GM21381 (cell line): ENCODE measurements around the gene EPB41L3.
"Not testable (repeated sequence)": the region's sequence is repeated elsewhere in the genome, so short reads cannot be mapped to it uniquely, and the experiment has no call there.

Experiments used
- ATAC-seq: cut with Tn5 transposase; IDR thresholded peaks from one replicate; pipeline ENCODE4 v1.9.1; 2021; ENCODE audit warnings: mild to moderate bottlenecking, moderate library complexity; ENCODE audit not compliant: unreplicated experiment

The EPB41L3 gene

GRCh38 chr18:5500158-5500939 is 43.4 kb downstream of the EPB41L3 start:
- ATAC-seq = no peak

DNA sequence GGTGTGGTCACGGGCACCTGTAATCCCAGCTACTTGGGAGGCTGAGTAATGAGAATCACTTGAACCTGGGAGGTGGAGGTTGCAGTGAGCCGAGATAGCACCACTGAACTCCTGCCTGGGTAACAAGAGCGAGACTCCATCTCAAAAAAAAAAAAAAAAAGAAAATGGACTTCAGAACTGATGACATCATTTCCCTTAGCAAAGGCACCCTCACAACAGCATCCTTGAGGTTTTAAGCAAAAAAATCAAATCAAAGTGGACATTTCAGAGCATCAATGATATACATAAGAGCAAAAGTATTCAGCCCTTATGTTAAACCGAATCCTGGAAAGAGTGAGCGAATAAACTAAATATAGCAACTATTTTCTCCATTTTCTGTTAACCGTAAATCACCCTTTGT is 45.3 kb downstream of the EPB41L3 start:
- ATAC-seq = no peak

- no peak for ATAC-seq
Observed at GRCh38 chr18:5496305-5496704, 47.5 kb downstream of the EPB41L3 start.

DNA sequence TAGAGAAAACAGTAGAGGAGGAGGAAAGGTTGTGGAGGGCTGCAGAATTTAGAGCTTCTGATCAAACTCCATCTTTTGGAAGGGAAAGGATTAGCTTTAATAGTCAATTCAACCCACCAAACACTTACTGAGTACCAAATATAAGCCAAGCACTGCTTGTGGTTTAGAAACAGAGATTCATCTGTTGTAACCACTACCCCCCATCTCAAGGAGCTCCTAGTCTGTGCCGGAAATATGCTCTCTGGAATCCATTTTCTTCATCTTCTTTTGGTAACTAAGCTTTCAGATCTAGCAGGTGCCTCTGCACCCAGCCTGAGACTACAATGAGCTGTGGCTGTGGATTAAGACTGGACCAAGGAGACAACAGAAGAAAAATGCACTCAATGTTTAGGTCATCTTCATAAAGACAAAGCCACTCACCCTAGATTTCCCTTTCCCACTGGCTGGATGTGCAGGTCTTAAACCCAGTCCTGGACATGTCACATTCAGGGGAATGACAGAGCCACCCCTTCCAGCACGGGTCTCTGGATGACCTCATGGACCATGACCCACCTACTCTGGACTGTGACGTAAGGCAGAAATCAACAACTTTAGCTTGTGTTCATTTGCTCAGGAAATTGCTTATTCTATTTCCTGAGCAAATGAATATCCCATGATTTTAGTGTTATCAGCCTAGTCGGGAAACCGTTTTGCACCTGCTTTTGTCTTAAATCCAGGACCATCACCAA is 52.9 kb downstream of the EPB41L3 start:
- no peak for ATAC-seq

GRCh38 chr18:5488844-5489243 is 55.0 kb downstream of the EPB41L3 start:
- ATAC-seq = no peak

DNA sequence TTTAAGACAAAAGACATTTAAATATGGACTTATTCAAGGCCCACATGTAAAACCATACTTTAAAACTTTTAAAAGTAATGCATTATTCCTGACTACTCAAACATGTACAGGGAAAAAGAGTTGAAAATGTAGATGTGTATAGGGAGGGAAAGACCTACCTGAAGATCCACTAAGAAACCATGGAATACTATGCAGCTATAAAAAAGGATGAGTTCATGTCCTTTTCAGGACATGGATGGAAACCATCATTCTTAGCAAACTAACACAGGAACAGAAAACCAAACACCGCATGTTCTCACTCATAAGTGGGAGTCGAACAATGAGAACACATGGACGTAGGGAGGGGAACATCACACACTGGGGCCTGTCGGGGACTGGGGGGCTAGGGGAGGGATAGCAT is 55.8 kb downstream of the EPB41L3 start:
- ATAC-seq = not testable (repeated sequence)

DNA sequence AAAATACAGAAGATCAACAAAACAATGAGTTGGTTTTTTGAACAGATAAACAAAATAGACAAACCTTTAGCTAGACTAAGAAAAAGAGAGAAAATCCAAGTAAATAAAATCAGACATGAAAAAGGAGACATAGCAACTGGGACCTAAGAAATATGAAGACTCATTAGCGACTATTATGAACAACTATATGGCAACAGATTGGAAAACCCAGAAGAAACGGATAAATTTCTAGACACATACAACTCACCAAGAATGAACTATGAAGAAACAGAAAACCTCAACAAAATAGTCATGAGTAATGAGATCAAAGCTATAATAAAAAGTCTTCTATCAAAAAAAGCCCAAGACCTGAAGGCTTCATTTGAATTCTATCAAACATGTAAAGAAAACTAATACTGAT is 59.3 kb downstream of the EPB41L3 start:
- ATAC-seq = no peak

DNA sequence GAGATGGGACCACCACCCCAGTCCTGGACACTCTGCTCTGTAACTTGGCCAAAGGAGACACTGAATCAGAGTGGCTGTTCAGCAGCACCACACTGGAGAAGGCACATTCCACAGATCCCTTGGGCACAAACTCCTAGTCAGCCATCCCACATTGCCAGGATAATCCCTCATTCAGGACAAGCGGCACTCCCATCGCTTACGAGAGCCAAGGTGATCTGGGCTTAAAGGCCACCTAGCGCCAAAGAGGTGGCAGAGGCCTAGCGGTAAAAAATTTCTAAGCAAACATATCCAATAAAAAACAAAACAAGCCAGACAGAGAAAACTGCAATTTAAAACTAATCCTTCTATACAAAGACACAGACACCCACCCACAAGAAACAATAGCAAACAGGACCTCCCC is 62.2 kb downstream of the EPB41L3 start:
- ATAC-seq = no peak

DNA sequence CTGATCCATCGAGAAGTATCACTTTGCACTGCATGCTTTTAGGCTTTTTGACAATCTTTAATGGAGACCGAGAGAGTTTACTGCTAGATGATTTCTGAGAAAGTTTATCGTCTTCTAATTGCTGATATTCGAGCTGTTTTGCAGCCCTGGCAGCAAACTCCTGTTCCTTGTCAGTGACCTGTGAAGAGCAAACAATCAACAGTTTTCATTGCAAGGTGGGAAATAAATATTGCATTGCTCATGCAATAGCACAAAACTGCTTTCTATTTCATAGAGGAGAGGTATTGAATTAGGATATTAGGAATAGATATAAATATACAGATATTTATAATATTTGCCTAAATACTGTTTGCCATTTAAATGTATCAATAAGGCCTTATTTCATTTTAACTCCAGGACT is 65.5 kb downstream of the EPB41L3 start:
- no peak for ATAC-seq

DNA sequence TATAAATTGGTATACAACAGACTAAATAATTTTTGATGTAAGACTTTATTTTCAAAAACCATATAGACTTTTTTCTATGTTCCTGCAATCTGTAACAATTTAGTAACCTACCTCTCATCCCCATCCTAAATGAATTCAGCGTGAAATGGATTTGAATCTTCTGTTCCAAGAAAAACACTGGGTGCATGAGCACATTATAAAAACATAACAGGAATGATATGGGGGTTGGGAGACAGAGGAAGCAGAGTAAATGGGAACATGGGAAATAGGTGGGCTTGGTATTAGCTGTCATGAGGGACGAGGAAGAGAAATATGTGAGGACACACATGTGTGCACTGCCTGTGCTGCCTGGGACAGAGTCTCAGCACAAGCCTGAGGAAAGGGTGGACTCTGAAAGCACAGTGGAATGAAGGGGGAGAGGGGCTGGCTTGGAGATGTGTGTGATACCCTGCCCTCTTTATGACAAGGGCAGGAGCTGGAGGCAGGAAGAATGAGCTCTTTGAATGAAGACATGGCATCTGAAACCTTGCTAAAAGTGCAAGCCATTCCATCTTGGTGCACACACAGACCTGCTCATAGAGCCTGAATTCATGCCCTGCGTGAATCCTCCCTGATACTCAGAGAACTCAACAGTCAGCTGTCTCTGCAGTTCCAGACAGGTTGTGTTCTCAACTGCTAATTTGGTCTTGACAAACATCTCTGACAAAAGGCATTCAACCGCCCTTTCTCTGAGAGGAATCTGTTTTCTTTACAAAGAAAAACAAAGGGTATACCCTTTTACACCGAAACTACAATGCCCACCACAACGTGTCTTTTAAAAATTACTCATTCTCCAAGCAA is 66.6 kb downstream of the EPB41L3 start:
- ATAC-seq = no peak

DNA sequence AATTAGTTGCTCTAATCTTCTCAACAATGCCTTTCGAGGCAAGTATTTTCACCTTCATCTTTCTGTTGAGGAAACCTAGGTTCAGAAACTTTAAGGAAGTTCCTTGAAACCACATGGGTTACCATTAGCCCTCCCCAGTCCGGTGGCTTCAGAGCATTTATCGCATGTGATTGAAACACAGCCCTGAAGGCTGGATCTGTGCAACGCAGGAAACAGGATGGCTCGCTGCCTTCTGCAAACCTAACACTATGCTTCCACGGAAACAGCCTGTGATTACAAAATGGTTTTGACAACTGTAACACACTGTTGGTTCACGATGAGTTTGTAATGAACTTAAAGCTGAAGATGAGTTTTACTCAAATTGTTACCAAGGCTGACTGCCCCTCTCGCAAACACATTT is 68.5 kb downstream of the EPB41L3 start:
- ATAC-seq = no peak

DNA sequence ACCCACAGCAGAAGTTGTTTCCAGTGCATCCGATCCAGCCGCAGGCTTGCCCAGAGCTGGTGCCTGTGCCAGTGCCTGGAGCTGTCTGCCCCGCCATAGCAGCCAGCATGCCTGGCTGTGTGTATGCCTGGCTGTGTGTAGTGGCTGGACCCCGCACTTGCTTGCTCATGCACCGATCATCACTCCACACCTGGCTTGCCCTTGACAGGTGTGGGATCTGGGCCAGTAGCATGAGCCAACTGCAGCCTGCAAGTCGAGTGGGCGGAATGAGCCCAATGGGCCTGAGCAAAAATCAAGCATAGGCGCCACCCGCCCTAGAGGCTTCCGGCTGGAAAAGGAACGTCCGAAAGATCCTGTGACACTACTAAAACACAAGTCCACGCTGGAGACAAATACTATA is 74.5 kb downstream of the EPB41L3 start:
- no peak for ATAC-seq

DNA sequence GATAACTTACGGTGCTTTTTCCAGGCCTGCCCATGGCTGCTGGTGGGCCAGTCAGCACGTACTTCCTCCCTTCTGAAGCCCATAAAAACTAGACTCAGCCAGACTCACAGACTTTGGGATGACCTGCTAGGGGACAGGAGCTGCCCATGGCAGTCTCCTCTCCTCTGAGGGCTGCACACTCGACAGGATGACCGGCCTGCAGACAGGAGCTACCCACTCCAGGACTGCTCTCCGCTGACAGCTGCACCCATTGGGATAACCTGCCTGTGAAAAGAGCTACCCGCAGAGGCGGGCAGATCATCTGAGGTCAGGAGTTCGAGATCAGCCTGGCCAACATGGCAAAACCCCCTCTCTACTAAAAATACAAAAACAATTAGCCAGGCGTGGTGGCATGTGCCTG is 75.4 kb downstream of the EPB41L3 start:
- ATAC-seq = no peak

GRCh38 chr18:5467671-5468070 is 76.1 kb downstream of the EPB41L3 start:
- no peak for ATAC-seq

DNA sequence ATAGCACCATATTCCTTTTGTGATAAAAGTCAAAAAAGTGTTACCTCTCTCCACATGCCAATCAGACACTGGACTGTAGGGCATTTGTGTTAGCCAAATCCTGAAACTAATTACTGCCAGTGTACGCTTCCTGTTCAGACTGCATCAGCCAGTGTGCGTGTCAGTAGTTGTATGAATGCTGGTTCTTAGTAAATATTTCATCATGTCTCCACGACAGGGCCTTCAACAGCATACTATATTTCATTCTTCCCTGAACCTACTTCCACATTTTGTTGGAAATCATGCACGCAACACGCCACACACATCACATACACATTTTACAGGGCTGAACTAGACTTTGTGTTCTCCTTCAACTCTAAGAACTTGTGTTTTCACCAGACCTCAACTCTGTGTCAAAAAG is 77.5 kb downstream of the EPB41L3 start:
- ATAC-seq = no peak

DNA sequence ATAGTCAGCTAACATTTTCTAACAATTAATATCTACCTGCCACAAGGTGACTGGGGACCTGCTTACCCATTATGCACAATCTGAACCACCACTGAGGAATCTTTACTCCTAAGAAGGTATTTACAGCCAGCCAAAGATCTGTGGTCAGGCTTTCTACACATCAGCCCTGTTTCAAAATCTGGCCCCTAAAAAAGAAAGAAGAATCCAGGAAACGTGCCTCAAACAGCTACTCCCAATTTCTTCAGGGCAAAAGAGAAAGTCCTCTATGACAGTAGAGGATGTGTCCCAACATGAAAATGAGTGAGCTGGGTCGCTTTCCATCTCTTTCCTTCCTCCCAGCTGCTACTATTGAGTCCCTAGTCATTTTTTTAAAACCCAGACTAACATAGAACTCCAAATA is 79.5 kb downstream of the EPB41L3 start:
- no peak for ATAC-seq

DNA sequence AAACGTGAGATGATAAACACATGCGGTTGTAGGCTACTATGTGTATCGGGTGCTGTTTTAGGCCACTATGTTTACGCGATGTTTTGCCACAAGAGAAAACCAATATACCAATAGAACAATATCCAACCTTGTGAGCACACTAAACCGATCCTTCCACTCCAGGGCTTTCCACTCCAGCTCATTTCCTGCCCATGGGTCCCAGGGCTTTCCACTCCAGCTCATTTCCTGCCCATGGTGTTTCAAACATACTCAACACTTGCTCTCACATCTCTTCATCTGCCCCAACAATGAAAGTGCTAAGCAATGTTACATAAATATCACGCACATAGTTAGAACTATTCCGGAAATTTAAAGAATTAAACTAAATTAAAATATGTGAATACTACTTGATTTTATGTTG is 80.0 kb downstream of the EPB41L3 start:
- no peak for ATAC-seq

GRCh38 chr18:5463390-5463789 is 80.4 kb downstream of the EPB41L3 start:
- ATAC-seq = no peak

DNA sequence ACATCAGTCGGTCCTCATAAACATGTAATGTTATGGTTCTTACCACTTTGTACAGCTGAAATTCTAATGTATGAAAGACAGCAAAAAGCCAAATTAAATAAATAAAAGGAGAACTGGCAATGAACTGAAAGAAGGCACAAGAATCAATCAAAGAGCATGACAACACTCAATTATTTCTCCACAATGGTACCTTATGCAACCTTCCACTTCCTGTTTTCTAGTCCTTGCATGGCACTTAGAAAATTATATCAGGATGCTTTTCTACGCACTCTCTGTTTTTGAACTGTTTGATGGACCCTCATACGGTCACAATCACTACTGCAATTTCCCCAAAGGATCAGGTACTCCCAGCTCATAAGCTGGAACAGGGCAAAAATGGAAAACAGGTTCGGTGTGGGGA is 81.6 kb downstream of the EPB41L3 start:
- no peak for ATAC-seq

GRCh38 chr18:5461041-5461440 is 82.8 kb downstream of the EPB41L3 start:
- ATAC-seq = no peak

DNA sequence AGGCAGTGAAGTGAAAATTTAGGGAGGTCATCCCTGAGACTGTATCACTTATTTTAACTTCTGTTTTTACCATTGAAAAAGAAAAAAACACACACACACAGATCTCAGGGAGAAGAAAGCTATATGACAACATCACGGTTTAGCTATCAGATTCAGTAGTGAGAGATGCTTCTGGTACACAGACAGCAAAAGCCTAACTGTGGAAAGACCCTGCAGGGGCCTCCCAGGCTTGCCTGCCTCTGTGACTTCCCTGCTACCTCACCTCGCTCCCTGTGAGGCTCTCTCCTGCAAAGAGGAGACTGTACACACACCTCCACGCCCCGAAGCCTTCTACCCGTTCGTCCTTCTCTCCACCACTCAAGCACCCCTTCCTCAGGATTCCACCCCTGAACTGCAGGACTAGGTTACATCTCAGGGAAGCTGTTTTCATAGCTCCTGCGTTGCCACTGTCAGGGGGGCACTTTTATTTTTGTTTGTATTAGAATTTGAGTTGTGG is 86.3 kb downstream of the EPB41L3 start:
- no peak for ATAC-seq
